Measurements from ENCODE around the gene EHD3. TPM values are rescaled to one million over a fixed set of nuclear protein-coding genes. Genes with fewer than 3 reads are reported as not detected.
A peak's percentile ranks its signal among the peaks of the same experiment; 100 is the strongest.
"Not testable (repeated sequence)": the region's sequence is repeated elsewhere in the genome, so short reads cannot be mapped to it uniquely, and the experiment has no call there.

Gene EHD3
- total RNA-seq, 1 donor from 2014 or later = 2.6 TPM

DNA sequence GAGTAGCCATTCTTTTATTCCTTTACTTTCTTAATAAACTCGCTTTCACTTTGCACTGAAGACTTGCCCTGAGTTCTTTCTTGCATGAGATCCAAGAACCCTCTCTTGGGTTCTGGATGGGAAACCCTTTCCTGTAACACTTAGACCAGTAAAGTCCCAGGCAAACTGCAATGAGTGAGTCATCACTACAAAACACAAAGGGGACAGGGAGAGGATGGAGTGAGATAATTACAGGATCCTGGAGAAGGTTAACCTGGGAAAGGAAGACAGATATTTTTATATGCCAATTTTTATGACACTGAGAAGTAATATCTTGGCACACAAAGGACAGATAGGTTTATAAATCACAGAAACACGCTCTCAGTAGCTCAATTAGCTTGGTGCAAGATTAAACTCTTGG is 48.7 kb downstream of the EHD3 start:
- Histone ChIP-seq H3K36me3 (ENCODE audit: control insufficient read depth in 3 of 3, insufficient read depth in 3 of 3, low read length in 3 of 3) (no peaks in the 10 kb centered on the region), H3K9ac (ENCODE audit: low read depth in 1 of 3, low read length in 3 of 3) (no peak overlapping the region), H3K27me3 (ENCODE audit: control insufficient read depth in 3 of 3, insufficient read depth in 3 of 3, low read length in 3 of 3) (no peaks in the 10 kb centered on the region), H3K4me3 (ENCODE audit: low read length in 3 of 3) (no peak overlapping the region), H3K9me3 (ENCODE audit: control insufficient read depth in 3 of 3, low read length in 3 of 3) (no peaks in the 10 kb centered on the region), H3K27ac (ENCODE audit: low read depth, low read length) (no peak overlapping the region), H3K4me1 (ENCODE audit: control insufficient read depth in 3 of 3, insufficient read depth in 3 of 3, low read length in 3 of 3) (no peaks in the 10 kb centered on the region)

DNA sequence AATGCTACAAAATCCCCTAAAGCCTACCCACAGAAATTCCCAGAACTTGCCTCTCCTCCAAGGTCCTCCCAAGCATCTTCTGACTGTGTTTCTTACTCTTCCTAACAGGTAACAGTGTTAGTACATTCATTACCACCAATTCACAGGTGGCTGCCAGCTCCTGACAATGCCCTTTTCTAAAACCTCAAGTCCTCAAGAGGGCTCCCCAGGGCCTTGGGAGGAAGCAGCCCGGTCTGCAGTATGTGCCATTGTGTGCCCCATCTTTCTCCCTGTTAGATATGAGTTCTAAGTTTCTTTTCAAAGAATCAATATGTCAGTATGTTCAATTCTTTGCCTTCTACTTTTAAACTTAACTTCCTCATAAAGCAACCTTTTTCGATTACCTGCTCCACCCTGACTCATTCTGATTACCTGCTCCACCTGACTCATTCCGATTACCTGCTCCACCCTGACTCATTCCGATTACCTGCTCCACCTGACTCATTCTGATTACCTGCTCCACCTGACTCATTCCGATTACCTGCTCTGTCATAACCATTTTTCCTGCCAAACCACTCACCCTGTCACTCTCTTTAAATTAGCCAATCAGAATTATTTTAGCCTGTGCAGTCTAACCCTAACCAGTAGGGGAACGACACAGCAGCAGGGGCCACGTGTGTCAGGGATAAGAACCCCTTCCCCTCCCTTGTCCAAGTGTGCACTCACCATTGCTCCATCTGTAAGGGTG is 49.4 kb downstream of the EHD3 start:
- not testable (repeated sequence) for H3K4me1 ChIP-seq (ENCODE audit: control insufficient read depth in 3 of 3, insufficient read depth in 3 of 3, low read length in 3 of 3); H3K36me3 ChIP-seq (ENCODE audit: control insufficient read depth in 3 of 3, insufficient read depth in 3 of 3, low read length in 3 of 3); H3K9me3 ChIP-seq (ENCODE audit: control insufficient read depth in 3 of 3, low read length in 3 of 3); H3K9ac ChIP-seq (ENCODE audit: low read depth in 1 of 3, low read length in 3 of 3); H3K27ac ChIP-seq (ENCODE audit: low read depth, low read length); H3K27me3 ChIP-seq (ENCODE audit: control insufficient read depth in 3 of 3, insufficient read depth in 3 of 3, low read length in 3 of 3); H3K4me3 ChIP-seq (ENCODE audit: low read length in 3 of 3)

DNA sequence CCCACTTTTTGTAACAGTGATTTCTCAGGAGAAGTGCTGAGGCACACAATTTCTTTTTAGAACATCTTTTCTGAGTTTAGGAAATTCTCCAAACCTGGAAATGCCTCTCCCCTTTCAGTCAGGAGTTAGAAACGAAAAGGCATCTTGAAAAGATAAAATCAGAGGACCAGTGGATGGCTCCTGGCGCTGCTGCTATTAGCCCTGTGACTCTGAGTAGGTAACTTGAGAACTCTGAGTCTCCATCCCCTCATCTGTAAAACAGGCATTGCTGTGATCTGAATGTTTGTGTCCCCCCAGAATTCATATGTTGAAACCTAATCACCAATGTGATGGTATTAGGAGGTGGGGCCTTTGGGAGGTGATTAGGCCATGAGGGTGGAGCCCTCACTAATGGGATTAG is 50.2 kb downstream of the EHD3 start:
- H3K36me3 ChIP-seq (ENCODE audit: control insufficient read depth in 3 of 3, insufficient read depth in 3 of 3, low read length in 3 of 3) = no peaks in the 10 kb centered on the region
- H3K27me3 ChIP-seq (ENCODE audit: control insufficient read depth in 3 of 3, insufficient read depth in 3 of 3, low read length in 3 of 3) = no peaks in the 10 kb centered on the region
- H3K4me3 ChIP-seq (ENCODE audit: low read length in 3 of 3) = no peak overlapping the region
- no peaks in the 10 kb centered on the region for H3K9me3 ChIP-seq (ENCODE audit: control insufficient read depth in 3 of 3, low read length in 3 of 3)
- H3K9ac ChIP-seq (ENCODE audit: low read depth in 1 of 3, low read length in 3 of 3) = no peak overlapping the region
- H3K4me1 ChIP-seq (ENCODE audit: control insufficient read depth in 3 of 3, insufficient read depth in 3 of 3, low read length in 3 of 3) = no peaks in the 10 kb centered on the region
- no peak overlapping the region for H3K27ac ChIP-seq (ENCODE audit: low read depth, low read length)

DNA sequence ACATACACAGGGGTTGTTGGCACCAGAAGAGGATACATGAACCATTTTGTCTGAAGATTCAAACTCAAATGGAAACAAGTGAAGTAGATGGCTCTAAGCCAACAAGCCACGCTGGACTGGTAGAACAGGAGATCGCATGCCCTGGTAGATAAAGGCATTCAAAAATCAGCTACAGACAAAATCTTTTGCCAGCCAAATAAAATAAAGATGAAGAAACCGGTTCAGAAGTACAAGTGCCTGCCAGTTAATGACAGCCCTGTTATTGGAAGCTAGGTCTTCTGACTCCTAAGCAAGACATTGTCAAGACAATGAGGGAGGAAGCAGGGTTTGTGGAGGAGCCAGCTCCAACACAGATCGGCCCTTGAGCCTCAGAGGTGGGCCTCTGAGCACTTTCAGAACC is 52.3 kb downstream of the EHD3 start:
- Histone ChIP-seq H3K27ac (ENCODE audit: low read depth, low read length) (no peak overlapping the region), H3K9ac (ENCODE audit: low read depth in 1 of 3, low read length in 3 of 3) (no peak overlapping the region), H3K36me3 (ENCODE audit: control insufficient read depth in 3 of 3, insufficient read depth in 3 of 3, low read length in 3 of 3) (no peaks in the 10 kb centered on the region), H3K9me3 (ENCODE audit: control insufficient read depth in 3 of 3, low read length in 3 of 3) (no peaks in the 10 kb centered on the region), H3K4me1 (ENCODE audit: control insufficient read depth in 3 of 3, insufficient read depth in 3 of 3, low read length in 3 of 3) (no peaks in the 10 kb centered on the region), H3K4me3 (ENCODE audit: low read length in 3 of 3) (no peak overlapping the region), H3K27me3 (ENCODE audit: control insufficient read depth in 3 of 3, insufficient read depth in 3 of 3, low read length in 3 of 3) (no peaks in the 10 kb centered on the region)

DNA sequence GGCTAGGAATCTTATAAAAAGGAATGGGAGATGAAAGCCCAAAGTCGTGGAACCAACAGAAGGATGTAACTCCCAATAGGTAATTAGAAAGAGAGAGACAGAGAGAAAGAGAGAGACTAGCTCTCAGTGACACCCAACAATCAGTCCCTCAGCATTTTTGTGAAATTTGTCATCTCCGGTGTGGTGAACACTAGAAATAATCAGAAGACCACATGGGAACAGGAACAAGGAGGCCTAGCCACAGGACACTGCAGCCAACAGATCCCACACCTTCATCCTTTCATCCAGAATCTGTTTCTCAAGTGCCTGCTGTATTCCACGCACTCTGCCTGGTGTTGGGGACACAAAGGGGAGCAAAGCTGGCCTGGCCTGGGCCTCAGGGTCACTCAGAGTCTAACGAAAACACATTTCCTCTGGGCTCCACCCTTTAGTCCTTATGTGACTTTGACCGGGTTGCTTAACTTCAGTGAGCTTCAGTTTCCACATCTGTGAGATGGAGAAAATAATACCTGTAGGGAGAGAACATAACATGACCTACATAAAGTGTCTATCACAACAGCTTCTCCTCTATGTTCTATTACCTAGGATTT is 53.1 kb downstream of the EHD3 start:
- no peak overlapping the region for H3K9ac ChIP-seq (ENCODE audit: low read depth in 1 of 3, low read length in 3 of 3)
- no peaks in the 10 kb centered on the region for H3K27me3 ChIP-seq (ENCODE audit: control insufficient read depth in 3 of 3, insufficient read depth in 3 of 3, low read length in 3 of 3)
- no peaks in the 10 kb centered on the region for H3K9me3 ChIP-seq (ENCODE audit: control insufficient read depth in 3 of 3, low read length in 3 of 3)
- no peak overlapping the region for H3K27ac ChIP-seq (ENCODE audit: low read depth, low read length)
- H3K36me3 ChIP-seq (ENCODE audit: control insufficient read depth in 3 of 3, insufficient read depth in 3 of 3, low read length in 3 of 3) = no peaks in the 10 kb centered on the region
- H3K4me3 ChIP-seq (ENCODE audit: low read length in 3 of 3) = no peak overlapping the region
- H3K4me1 ChIP-seq (ENCODE audit: control insufficient read depth in 3 of 3, insufficient read depth in 3 of 3, low read length in 3 of 3) = no peaks in the 10 kb centered on the region

DNA sequence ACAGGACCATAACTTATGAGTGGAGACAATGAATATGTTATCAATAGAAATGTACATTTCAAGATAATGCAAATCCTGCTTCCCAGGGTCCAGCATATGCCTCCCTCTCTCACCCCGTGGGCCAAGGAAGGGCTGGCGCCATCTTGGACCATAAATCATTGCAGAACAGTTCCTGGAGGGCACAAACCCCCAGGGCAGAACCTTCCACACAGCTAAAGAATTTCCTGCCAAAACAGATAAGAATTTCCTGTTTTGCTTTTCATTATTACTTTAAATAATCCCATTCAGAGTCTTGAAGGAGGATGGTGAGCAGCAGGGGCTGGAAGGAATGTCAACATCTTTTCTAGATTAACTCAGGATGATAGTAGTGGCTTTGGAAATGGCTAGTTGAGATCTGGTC is 53.7 kb downstream of the EHD3 start:
- no peak overlapping the region for H3K4me3 ChIP-seq (ENCODE audit: low read length in 3 of 3)
- H3K4me1 ChIP-seq (ENCODE audit: control insufficient read depth in 3 of 3, insufficient read depth in 3 of 3, low read length in 3 of 3) = no peaks in the 10 kb centered on the region
- H3K9me3 ChIP-seq (ENCODE audit: control insufficient read depth in 3 of 3, low read length in 3 of 3) = no peaks in the 10 kb centered on the region
- no peaks in the 10 kb centered on the region for H3K36me3 ChIP-seq (ENCODE audit: control insufficient read depth in 3 of 3, insufficient read depth in 3 of 3, low read length in 3 of 3)
- H3K27ac ChIP-seq (ENCODE audit: low read depth, low read length) = no peak overlapping the region
- H3K9ac ChIP-seq (ENCODE audit: low read depth in 1 of 3, low read length in 3 of 3) = no peak overlapping the region
- H3K27me3 ChIP-seq (ENCODE audit: control insufficient read depth in 3 of 3, insufficient read depth in 3 of 3, low read length in 3 of 3) = no peaks in the 10 kb centered on the region

DNA sequence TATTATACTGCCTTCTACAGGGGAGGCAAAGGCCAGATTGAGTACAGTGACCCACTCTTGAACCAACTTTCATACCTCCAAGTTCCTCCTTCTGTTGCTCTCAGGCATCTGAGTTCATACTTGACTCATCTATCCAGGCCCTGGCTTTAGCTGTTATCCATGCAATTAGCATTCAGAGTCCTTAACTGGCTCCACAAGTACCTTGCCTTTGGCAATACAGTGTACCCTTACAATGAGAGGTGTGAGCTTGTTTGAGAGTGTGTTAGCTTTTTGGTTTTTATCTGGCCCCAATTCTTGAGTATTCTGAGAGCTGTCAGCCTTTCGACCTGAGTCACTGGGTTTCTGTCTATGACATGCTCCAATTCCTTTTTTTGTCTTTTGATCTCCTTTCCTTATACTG is 60.2 kb downstream of the EHD3 start:
- H3K9ac ChIP-seq (ENCODE audit: low read depth in 1 of 3, low read length in 3 of 3) = no peak overlapping the region
- H3K9me3 ChIP-seq (ENCODE audit: control insufficient read depth in 3 of 3, low read length in 3 of 3) = no peaks in the 10 kb centered on the region
- H3K27me3 ChIP-seq (ENCODE audit: control insufficient read depth in 3 of 3, insufficient read depth in 3 of 3, low read length in 3 of 3) = no peaks in the 10 kb centered on the region
- H3K4me1 ChIP-seq (ENCODE audit: control insufficient read depth in 3 of 3, insufficient read depth in 3 of 3, low read length in 3 of 3) = peaks cover 12 to 24% (median 15%) of the 10 kb centered on the region in 3 donors
- no peak overlapping the region for H3K4me3 ChIP-seq (ENCODE audit: low read length in 3 of 3)
- no peaks in the 10 kb centered on the region for H3K36me3 ChIP-seq (ENCODE audit: control insufficient read depth in 3 of 3, insufficient read depth in 3 of 3, low read length in 3 of 3)
- H3K27ac ChIP-seq (ENCODE audit: low read depth, low read length) = no peak overlapping the region

DNA sequence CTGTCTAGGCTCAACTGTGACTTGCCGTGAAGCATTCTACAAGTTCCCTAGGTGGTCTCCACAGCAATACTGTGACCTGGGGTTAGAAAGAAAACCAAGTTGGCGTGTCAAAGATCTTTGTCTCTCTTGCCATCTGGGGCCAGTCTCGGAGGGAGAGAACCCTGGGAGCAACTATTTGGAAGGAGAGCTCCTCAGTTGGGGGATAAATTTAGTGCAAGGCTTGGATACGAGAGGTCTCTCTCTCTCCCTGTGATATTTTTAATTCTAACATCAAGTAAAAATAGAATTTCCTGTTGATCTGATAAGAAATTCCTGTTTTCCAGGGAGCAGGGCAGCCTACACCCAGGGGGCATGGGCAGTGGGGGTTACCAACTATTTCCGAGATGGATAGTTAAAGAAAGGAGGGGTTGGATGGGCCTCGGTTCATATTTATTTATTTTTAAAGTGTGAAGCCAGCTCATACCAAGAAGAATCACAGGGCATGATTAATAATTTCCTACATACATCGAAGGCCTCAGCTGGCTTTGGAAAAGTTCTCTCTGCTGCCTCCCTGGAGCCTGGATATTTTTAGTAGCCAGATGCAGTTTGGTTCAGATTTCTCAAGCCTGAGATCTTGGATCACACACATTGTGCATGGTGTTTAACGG is 62.8 kb downstream of the EHD3 start:
- no peaks in the 10 kb centered on the region for H3K36me3 ChIP-seq (ENCODE audit: control insufficient read depth in 3 of 3, insufficient read depth in 3 of 3, low read length in 3 of 3)
- H3K27ac ChIP-seq (ENCODE audit: low read depth, low read length) = peak overlapping the region; percentile 34
- H3K9me3 ChIP-seq (ENCODE audit: control insufficient read depth in 3 of 3, low read length in 3 of 3) = no peaks in the 10 kb centered on the region
- H3K9ac ChIP-seq (ENCODE audit: low read depth in 1 of 3, low read length in 3 of 3) = no peak overlapping the region
- H3K4me3 ChIP-seq (ENCODE audit: low read length in 3 of 3) = no peak overlapping the region
- H3K27me3 ChIP-seq (ENCODE audit: control insufficient read depth in 3 of 3, insufficient read depth in 3 of 3, low read length in 3 of 3) = no peaks in the 10 kb centered on the region
- H3K4me1 ChIP-seq (ENCODE audit: control insufficient read depth in 3 of 3, insufficient read depth in 3 of 3, low read length in 3 of 3) = peaks cover 12 to 24% (median 15%) of the 10 kb centered on the region in 3 donors

DNA sequence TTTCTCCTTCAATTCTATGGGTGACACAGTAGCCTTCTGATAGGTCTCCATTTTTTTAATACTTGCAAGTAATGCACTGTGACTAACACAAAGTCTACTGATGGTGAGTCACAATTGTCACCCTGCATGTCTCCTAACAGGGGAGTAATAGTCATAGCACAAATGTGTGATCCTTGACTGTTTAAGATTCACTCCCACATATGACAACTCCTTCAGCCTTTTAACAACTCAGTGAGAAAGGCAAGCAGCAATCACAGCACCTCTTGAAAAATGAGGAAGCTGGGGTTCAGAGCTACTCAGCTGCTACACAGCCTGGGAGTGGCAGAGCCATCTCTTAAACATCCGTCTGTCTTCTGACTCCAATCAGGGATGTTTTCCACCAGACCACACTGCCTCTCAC is 63.8 kb downstream of the EHD3 start:
- H3K4me1 ChIP-seq (ENCODE audit: control insufficient read depth in 3 of 3, insufficient read depth in 3 of 3, low read length in 3 of 3) = peaks cover 12 to 24% (median 15%) of the 10 kb centered on the region in 3 donors
- no peak overlapping the region for H3K27ac ChIP-seq (ENCODE audit: low read depth, low read length)

DNA sequence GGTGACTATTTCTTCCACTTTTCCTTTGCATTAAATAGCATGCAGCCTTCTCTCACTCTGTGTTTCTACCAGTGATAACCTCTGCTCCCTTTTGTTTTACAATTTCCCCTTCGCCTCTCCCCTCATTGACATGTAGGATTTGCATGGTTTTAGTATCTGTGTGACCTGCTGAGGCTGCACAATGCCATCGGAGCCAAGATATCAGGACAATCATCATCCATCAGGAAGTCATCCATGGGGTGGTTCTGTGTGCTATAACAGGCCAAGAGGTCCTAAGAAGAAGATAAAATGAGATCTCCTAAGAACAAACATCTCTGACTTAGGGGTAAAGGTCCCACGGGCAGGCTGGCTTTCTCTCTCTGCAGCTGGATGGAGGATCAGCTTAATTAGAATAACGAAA is 65.6 kb downstream of the EHD3 start:
- Histone ChIP-seq H3K9ac (ENCODE audit: low read depth in 1 of 3, low read length in 3 of 3) (no peak overlapping the region), H3K4me3 (ENCODE audit: low read length in 3 of 3) (no peak overlapping the region), H3K27me3 (ENCODE audit: control insufficient read depth in 3 of 3, insufficient read depth in 3 of 3, low read length in 3 of 3) (no peaks in the 10 kb centered on the region), H3K36me3 (ENCODE audit: control insufficient read depth in 3 of 3, insufficient read depth in 3 of 3, low read length in 3 of 3) (no peaks in the 10 kb centered on the region), H3K9me3 (ENCODE audit: control insufficient read depth in 3 of 3, low read length in 3 of 3) (no peaks in the 10 kb centered on the region), H3K27ac (ENCODE audit: low read depth, low read length) (no peak overlapping the region), H3K4me1 (ENCODE audit: control insufficient read depth in 3 of 3, insufficient read depth in 3 of 3, low read length in 3 of 3) (peaks cover 12 to 24% (median 15%) of the 10 kb centered on the region in 3 donors)

More for the DNA sequence above, 63.8 kb downstream of the EHD3 start:
- H3K36me3 ChIP-seq (ENCODE audit: control insufficient read depth in 3 of 3, insufficient read depth in 3 of 3, low read length in 3 of 3) = no peaks in the 10 kb centered on the region
- H3K9ac ChIP-seq (ENCODE audit: low read depth in 1 of 3, low read length in 3 of 3) = no peak overlapping the region
- no peaks in the 10 kb centered on the region for H3K9me3 ChIP-seq (ENCODE audit: control insufficient read depth in 3 of 3, low read length in 3 of 3)
- H3K4me3 ChIP-seq (ENCODE audit: low read length in 3 of 3) = no peak overlapping the region
- no peaks in the 10 kb centered on the region for H3K27me3 ChIP-seq (ENCODE audit: control insufficient read depth in 3 of 3, insufficient read depth in 3 of 3, low read length in 3 of 3)
